Pons (tissue), 1 donor: ENCODE data around the gene EXOC6.
"Not testable (repeated sequence)": the region's sequence is repeated elsewhere in the genome, so short reads cannot be mapped to it uniquely, and the experiment has no call there.

Experiments used
- DNase-seq: peaks from one replicate; pipeline ENCODE4 v3.0.0-alpha.2; 2016; ENCODE audit warnings: low spot score

Gene EXOC6

GRCh38 chr10:92938841-92939240 is 90.5 kb downstream of the EXOC6 start:
- no peak for DNase-seq

GRCh38 chr10:92942226-92942625 is 93.9 kb downstream of the EXOC6 start:
- DNase-seq: no peak

- no peak for DNase-seq
Observed at GRCh38 chr10:92946491-92946890, 98.2 kb downstream of the EXOC6 start.

- DNase-seq: not testable (repeated sequence)
Observed at GRCh38 chr10:92952573-92952972, 104.3 kb downstream of the EXOC6 start.

- no peak for DNase-seq
Observed at GRCh38 chr10:92957223-92958010, 109.1 kb downstream of the EXOC6 start.

- DNase-seq: no peak
Observed at GRCh38 chr10:92961638-92962037, 113.3 kb downstream of the EXOC6 start.

- peak; percentile 32 for DNase-seq
Observed at GRCh38 chr10:92965314-92965713, 117.0 kb downstream of the EXOC6 start.

GRCh38 chr10:92967641-92968040 is 119.3 kb downstream of the EXOC6 start:
- no peak for DNase-seq

GRCh38 chr10:92969151-92969550 is 120.8 kb downstream of the EXOC6 start:
- DNase-seq: no peak

GRCh38 chr10:92970301-92971070 is 122.2 kb downstream of the EXOC6 start:
- no peak for DNase-seq

GRCh38 chr10:92972066-92972870 is 123.9 kb downstream of the EXOC6 start:
- DNase-seq: no peak

GRCh38 chr10:92972886-92973285 is 124.6 kb downstream of the EXOC6 start:
- no peak for DNase-seq

- not testable (repeated sequence) for DNase-seq
Observed at GRCh38 chr10:92976278-92976677, 128.0 kb downstream of the EXOC6 start.

GRCh38 chr10:92989250-92989649 is 140.9 kb downstream of the EXOC6 start:
- no peak for DNase-seq

- no peak for DNase-seq
Observed at GRCh38 chr10:92990615-92991014, 142.3 kb downstream of the EXOC6 start.

- no peak for DNase-seq
Observed at GRCh38 chr10:92991513-92991912, 143.2 kb downstream of the EXOC6 start.

- DNase-seq: no peak
Observed at GRCh38 chr10:92993699-92994272, 145.5 kb downstream of the EXOC6 start.

- no peak for DNase-seq
Observed at GRCh38 chr10:92995509-92995908, 147.2 kb downstream of the EXOC6 start.

- no peak for DNase-seq
Observed at GRCh38 chr10:92997620-92998019, 149.3 kb downstream of the EXOC6 start.

- DNase-seq: no peak
Observed at GRCh38 chr10:92999191-92999590, 150.9 kb downstream of the EXOC6 start.

- peak; percentile 45 for DNase-seq
Observed at GRCh38 chr10:93006435-93007039, 158.2 kb downstream of the EXOC6 start.

- no peak for DNase-seq
Observed at GRCh38 chr10:93015722-93016121, 167.4 kb downstream of the EXOC6 start.
